Measurements from ENCODE around the gene SHROOM4. TPM values are rescaled to one million over a fixed set of nuclear protein-coding genes. Genes with fewer than 3 reads are reported as not detected.

The SHROOM4 gene
- 0.43 and 0.97 TPM in 2 replicates for total RNA-seq

- no peak for TF ChIP-seq CTCF (IDR thresholded peaks at IDR 0.05; ENCODE audit: insufficient read depth, low read depth, low read length)
- peak; percentile 23 for DNase-seq (ENCODE audit: low read depth)
- H3K4me3 ChIP-seq (ENCODE audit: low read depth, low read length): peak within 1 kb of the TSS; percentile 47
These were observed at the start of gene SHROOM4 for GRCh38 chrX:50813843-50814661. SHROOM4 (minus strand) TSS chrX:50814194; CDS start chrX:50814018, 176 bp downstream.

- DNase-seq (ENCODE audit: low read depth): no peak
- TF ChIP-seq CTCF (IDR thresholded peaks at IDR 0.05; ENCODE audit: insufficient read depth, low read depth, low read length): no peak
These were observed 49.5 kb upstream of the SHROOM4 start for GRCh38 chrX:50863471-50863870.

GRCh38 chrX:50860518-50860917 is 46.5 kb upstream of the SHROOM4 start:
- no peak for TF ChIP-seq CTCF (IDR thresholded peaks at IDR 0.05; ENCODE audit: insufficient read depth, low read depth, low read length)

More at GRCh38 chrX:50863471-50863870, 49.5 kb upstream of the SHROOM4 start:
- H3K4me3 ChIP-seq (ENCODE audit: low read depth, low read length): no peak overlapping the region

GRCh38 chrX:50858548-50858947 is 44.6 kb upstream of the SHROOM4 start:
- TF ChIP-seq CTCF (IDR thresholded peaks at IDR 0.05; ENCODE audit: insufficient read depth, low read depth, low read length): no peak

More at GRCh38 chrX:50860518-50860917, 46.5 kb upstream of the SHROOM4 start:
- H3K4me3 ChIP-seq (ENCODE audit: low read depth, low read length): no peak overlapping the region
- DNase-seq (ENCODE audit: low read depth): no peak

GRCh38 chrX:50853399-50853798 is 39.4 kb upstream of the SHROOM4 start:
- DNase-seq (ENCODE audit: low read depth): no peak
- TF ChIP-seq CTCF (IDR thresholded peaks at IDR 0.05; ENCODE audit: insufficient read depth, low read depth, low read length): no peak
- no peak overlapping the region for H3K4me3 ChIP-seq (ENCODE audit: low read depth, low read length)

More at GRCh38 chrX:50858548-50858947, 44.6 kb upstream of the SHROOM4 start:
- no peak for DNase-seq (ENCODE audit: low read depth)
- H3K4me3 ChIP-seq (ENCODE audit: low read depth, low read length): no peak overlapping the region

GRCh38 chrX:50852524-50852923 is 38.5 kb upstream of the SHROOM4 start:
- TF ChIP-seq CTCF (IDR thresholded peaks at IDR 0.05; ENCODE audit: insufficient read depth, low read depth, low read length): no peak

More at GRCh38 chrX:50852524-50852923, 38.5 kb upstream of the SHROOM4 start:
- H3K4me3 ChIP-seq (ENCODE audit: low read depth, low read length): no peak overlapping the region
- no peak for DNase-seq (ENCODE audit: low read depth)
